Caco-2 (cell line): ENCODE measurements around the gene ABO. TPM values are rescaled to one million over a fixed set of nuclear protein-coding genes. Genes with fewer than 3 reads are reported as not detected.

Experiments
- total RNA-seq: library from RNA; stranded (reverse); gene quantifications from 2 replicates; pipeline ENCODE4 v1.2.3, GENCODE V29; 2022

ABO gene
- total RNA-seq, 1 experiment from 2014 or later, result not detected

Other genes with a start within 250 kb of the ABO start
- gene GTF3C5, start 244.2 kb downstream of the ABO start, total RNA-seq, result 73.1 and 80.8 TPM in 2 replicates
- gene CEL, start 213.2 kb downstream of the ABO start, total RNA-seq, result 1.9 and 2.0 TPM in 2 replicates
- gene RALGDS, start 154.0 kb downstream of the ABO start, total RNA-seq, result 18.7 and 19.7 TPM in 2 replicates
- gene GBGT1, start 111.3 kb downstream of the ABO start, total RNA-seq, result 0.14 and 0.16 TPM in 2 replicates
- gene OBP2B, start 66.0 kb downstream of the ABO start, total RNA-seq, result not detected in 2 replicates
- gene SURF6, start 61.0 kb upstream of the ABO start, total RNA-seq, result 31.6 and 32.4 TPM in 2 replicates
- 60.1 and 65.6 TPM in 2 replicates for gene MED22, start 72.9 kb upstream of the ABO start, total RNA-seq
- 1,995 and 2,182 TPM in 2 replicates for gene RPL7A, start 73.0 kb upstream of the ABO start, total RNA-seq
- gene SURF1, start 81.3 kb upstream of the ABO start, total RNA-seq, result 54.9 and 57.5 TPM in 2 replicates
- 32.3 and 34.4 TPM in 2 replicates for gene SURF2, start 81.3 kb upstream of the ABO start, total RNA-seq
- gene SURF4, start 100.9 kb upstream of the ABO start, total RNA-seq, result 239 and 253 TPM in 2 replicates
- 3.4 and 4.1 TPM in 2 replicates for gene STKLD1, start 101.2 kb upstream of the ABO start, total RNA-seq
- gene REXO4, start 142.8 kb upstream of the ABO start, total RNA-seq, result 43.6 and 44.1 TPM in 2 replicates
- 5.3 and 6.2 TPM in 2 replicates for gene ADAMTS13, start 147.2 kb upstream of the ABO start, total RNA-seq
- 26.0 and 27.0 TPM in 2 replicates for gene CACFD1, start 184.8 kb upstream of the ABO start, total RNA-seq
- 7.1 and 8.4 TPM in 2 replicates for gene SLC2A6, start 203.9 kb upstream of the ABO start, total RNA-seq
- not detected in 2 replicates for gene MYMK, start 249.8 kb upstream of the ABO start, total RNA-seq